GM18951 (cell line): ENCODE measurements around the gene NAV2.

ENCODE experiments used
- POLR2A ChIP-seq: IDR thresholded peaks from 4 replicates; pipeline ENCODE4 v1.6.1; 2011; ENCODE audit warnings: mild to moderate bottlenecking; ENCODE audit not compliant: insufficient read length, insufficient read depth; ENCODE audit errors: extremely low read depth
- in situ Hi-C: fragments of 300-500 bp; cut with MboI; formaldehyde crosslinking; loops from one replicate; pipeline ENCODE4 v1.12.0; 2022; ENCODE audit warnings: low sequenced_read_pairs, mixed read lengths, inconsistent platforms; ENCODE audit not compliant: unreplicated experiment

NAV2 gene

DNA sequence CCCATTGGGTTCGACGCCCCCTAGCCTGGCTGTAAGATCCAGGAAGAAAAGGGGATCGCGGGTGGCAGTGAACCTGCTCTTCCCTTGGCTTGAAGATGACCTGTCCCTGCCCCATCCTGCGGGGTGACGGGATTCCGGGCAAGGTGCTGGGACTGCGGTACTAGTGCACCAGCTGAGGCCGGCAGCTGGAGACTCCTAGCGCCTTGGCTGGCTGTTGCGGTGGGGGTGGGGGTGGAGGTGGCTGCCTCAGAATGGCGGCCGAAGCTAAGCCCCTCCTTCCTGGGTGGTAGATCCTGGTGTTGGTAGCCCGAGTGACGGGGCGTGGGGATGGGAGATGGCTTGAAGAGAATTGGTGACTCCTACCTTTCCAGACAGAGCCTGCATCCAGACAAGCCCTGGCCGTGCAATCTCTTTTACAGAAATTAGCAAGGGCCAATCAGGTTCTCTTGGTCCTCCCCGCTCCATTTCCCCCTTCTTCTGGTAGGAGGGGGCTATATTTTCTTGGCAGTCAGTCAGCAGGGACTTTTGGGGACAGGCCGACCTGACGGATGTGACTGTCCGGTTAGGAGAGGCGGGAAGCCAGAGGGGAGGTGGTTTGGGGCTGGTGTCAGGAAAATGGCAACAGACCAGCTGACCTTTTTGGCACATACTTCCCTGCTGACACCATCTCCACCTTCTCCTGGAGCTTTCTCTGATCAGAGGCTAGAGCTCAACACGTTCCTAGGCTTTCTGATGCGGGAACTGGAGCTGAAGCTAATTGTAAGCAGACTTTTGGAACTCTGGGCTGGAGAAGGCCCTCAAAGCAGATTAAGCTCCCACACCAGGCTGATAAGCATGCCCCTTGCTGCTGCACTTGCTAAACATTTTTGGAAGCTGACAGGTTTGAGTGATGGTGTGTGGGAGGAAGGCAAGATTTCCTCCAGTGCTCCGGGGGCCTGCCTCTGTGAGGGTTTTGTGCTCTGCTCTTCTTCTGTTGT lies 2.0 kb downstream of the NAV2 start:
- in situ Hi-C loops: no loop called here
- no peak for TF ChIP-seq POLR2A

DNA sequence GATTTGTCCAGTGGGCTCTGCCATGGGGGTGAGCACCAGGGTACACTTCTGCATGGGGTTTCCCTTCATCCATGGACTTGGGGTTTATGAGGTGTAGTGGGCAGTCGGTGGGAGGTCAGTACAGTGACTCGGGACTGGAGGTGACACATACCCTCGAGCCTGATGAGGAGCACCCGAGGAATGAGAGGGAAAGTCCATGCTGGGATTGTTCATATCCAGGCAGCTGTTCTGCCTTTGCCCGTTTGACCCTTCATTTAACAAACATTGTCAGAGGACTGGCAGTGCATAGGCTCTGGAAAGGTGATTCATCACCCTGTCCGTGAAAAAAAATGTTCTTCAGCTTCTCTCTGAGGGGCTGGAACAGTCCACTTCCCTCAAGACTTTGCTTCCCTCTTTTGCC lies 2.7 kb downstream of the NAV2 start:
- TF ChIP-seq POLR2A: no peak
- in situ Hi-C loops: no loop called here

DNA sequence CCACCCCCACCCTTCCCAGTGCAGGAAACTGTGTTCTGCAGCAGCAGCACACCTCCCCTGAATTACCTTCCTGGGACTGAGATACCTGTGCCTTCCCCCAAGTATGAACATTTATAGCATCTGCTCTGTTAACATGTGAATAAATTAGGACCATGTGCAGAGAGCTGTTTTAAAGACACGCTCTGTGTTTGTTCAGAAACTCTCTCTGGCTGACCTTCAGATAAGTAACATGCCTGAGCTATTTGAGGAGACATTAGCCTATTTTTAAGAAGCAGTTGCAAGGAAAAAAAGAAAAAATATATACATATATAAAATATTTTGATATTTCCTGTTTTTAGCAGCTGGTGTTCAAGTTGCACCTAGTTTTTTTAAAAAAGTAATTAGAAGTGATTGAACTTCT lies 5.4 kb downstream of the NAV2 start:
- in situ Hi-C loops: no loop called here

DNA sequence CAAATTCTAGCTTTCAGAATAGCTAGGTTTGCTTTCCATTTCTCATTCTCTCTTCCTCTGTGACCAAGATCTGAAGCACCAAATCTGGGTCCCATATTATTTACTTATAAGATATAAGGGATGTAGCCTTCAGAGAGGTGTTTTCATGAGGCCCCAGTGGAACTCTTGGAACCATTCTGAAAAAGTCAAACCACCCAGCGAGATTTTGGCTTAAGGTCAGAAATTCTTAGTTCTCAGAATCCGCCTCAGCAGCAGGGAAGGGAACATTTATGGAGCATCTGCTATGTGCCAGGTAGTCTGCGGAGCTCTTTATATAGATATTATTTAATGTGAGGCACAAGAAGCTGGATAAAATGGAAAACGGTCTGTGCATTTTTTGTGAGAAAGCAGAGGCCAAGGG lies 6.3 kb downstream of the NAV2 start:
- TF ChIP-seq POLR2A: no peak
- in situ Hi-C loops: no loop called here

More for the DNA sequence above, 5.4 kb downstream of the NAV2 start:
- no peak for TF ChIP-seq POLR2A

DNA sequence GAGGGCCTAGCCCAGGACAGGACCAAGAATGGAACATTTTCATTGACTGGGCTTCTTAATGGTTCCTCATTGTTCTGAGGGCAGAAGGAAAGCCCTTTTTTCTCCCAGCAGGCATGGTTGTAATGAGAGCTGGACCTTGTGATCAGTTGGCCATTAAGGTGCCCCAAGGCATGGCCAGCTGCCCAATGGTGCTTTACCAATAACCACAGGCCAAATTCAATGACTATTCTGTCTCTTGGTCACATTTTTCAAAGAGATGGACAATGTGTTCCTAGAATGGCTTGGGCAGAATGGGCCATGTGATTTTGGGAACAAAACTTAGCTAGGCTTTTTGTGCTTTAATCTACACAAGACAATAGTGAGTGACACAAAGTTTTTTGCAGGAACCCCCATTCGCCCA lies 7.3 kb downstream of the NAV2 start:
- in situ Hi-C loops: no loop called here
- TF ChIP-seq POLR2A: no peak

DNA sequence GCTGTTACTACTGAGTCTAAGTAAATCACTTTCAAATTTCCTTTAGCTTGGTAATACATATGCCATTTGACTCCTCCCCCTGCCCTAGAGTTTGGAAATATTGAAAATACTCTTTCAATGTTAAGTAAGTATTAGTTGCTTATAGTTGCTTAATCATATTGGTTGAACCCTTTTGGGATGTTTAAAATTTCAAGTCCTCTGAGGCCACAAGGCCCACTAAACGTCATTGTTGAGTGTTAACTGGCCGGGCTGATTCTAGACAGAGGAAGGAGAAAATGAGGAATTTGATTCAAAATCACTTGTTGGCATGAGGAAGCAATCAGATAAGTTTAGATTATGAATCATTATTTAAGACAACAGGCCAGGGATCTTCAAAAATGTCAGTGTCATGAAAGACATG lies 8.5 kb downstream of the NAV2 start:
- in situ Hi-C loops: no loop called here
- no peak for TF ChIP-seq POLR2A

DNA sequence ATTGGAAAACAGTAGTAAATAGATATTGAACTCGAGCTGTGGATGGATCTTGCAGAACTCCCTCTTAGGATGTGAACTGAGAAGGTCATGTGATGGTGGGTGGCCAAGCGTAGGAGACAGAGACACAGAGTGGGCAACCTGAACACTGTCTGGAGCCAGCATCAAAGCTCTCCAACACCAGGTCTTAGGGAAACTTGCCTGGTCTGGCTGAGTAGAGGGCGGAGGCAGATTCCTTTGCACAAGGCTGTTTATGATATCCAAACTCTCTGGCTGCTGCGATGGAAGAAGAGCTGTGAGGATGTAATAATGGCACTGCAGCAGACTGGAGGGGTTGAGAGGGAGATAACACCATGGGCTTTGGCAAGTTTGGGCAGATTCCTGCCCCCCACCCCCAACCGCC lies 10.1 kb downstream of the NAV2 start:
- TF ChIP-seq POLR2A: no peak
- in situ Hi-C loops: no loop called here

DNA sequence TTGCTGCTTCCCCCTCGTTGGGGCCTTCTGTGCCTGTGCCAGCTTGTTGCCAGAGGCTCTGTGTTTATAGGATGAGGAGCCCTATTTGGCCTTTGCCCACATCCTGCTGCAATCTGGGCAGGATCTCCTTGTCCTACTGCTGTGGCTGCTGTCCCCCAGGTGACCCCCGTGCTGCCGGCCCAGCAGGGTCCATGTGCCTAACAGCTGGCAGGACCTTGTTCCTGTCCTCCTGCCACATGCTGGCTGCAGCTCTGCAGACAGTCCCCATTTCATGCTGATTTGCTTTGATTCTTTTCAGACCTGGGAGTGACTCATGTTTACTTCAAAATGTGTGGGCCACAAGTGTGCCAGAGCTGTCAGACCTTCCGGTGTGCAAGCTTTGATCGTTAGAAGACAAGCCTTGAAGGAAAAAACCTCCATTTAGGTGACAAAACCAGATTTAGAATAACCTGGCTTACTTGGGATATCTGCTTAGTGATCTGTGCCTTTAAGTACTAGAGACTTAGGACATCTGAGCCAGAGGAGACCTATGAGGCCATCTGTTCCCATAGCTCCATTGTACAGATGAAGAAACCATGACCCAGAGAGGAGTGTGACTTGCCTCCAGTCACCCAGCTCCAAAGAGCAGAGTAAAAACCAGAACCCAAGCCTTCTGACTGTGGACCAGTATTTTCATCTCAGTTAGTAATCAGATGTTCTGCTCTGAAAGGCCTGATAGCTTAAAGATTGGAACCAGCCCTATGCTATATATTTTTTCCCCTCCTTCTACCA lies 11.1 kb downstream of the NAV2 start:
- in situ Hi-C loops: no loop called here
- no peak for TF ChIP-seq POLR2A

DNA sequence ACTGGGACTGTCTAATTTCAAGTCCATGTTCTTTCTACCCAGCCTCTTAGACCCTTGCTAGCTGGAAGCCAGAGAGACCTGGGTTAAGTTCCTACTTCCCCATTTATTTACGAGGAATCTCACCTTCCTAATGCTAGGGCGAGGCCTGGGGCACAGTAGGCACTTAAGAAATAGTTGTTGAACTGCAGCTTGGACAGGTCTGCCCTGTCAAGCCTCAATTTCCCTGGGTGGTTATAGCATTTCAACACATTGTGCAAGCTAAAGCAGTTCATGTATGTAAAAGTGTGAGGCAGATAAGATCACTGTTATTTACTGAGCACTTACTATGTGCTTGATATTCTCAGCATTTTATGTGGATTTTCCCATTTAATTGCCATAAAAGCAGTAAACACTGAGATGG lies 12.1 kb downstream of the NAV2 start:
- no peak for TF ChIP-seq POLR2A
- in situ Hi-C loops: no loop called here

DNA sequence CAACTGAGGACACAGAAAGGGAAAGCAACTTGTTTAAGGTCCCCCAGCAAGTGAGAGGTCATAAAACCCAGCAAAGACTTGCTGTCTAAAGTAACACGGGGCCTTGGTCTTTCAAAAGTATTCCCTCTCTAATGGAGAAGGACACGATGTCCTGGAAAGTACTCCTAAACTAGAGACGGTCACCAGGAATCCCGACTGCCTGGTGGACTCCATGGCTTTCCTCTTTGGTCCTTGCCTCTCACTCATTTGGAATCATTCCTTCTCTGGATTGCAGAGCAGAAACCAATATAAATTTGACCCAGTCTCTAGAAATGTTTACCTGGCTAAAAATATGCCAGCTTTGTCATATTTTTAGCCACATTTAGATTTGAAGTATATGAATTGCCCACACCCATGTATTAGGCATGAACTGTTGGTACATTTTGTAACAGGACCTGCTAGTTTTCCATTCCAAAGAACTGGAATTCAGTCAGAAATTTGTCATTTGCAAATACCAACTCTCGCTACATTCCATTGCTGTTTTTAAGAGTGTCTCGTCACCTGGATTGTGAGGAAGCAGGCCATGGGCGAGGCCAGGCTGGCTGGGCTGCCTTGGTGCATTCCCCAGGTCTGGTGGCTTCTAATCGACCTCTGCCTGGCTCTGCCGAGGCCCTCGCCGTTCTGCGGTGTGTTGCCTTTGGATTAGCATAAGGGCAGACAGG lies 12.9 kb downstream of the NAV2 start:
- in situ Hi-C loops: no loop called here
- no peak for TF ChIP-seq POLR2A

DNA sequence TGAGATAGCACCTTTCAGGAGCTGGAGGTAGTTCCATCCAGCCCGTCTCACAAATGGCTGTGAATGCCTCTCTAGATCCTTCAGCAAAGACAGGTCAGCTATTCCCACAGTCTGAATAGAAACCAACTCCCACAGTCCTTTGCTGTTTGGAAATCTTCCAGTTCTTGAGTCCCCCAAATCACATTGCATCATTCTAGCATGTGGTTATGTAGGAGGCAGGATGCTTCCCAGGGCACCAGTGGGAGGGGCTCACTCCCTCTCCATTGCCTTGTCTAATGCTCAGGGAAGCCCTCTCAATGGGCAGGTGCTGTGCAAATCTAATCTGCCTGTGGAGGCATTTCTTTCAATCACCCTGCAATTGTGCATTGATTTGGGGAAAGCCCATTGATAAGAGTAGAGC lies 14.6 kb downstream of the NAV2 start:
- no peak for TF ChIP-seq POLR2A
- in situ Hi-C loops: no loop called here

DNA sequence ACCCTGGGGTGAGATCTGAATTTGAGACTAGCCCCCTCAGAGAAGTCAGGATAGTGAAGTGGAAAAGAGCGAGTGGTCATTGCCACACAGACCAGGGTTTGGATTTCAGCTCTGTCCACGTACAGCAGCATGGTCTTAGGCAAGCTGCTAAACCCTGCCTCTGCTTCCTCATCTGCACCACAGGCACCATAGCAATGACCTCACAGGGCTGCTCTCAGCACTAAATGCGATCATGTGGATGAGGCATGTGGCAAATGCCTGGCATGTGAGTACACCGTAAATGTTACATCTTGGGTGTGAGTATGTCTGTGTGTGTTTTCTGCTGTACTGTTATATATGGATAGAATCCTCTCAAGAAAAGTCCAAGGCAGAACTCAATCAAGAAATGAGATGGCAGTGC lies 15.8 kb downstream of the NAV2 start:
- in situ Hi-C loops: no loop called here
- no peak for TF ChIP-seq POLR2A

DNA sequence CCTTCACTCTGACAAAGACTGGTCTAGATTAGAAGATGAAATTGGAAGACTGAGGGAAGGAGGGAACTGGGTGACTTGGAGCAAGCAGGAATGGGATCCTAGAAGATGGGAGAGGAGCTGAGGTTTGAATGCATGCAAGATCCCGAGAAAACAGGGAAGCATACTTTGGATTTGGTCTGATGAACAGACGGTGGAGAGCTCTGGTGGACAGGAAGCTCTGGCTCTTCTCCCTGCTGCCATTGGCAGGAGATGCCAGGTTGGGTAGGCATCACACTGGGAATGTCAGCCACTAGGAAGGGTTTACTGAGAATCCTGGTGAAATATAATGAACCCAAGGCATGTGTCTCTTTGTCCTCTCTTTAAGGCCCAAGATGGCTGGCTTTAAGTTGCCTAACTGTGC lies 16.5 kb downstream of the NAV2 start:
- no peak for TF ChIP-seq POLR2A
- in situ Hi-C loops: no loop called here
